Subcutaneous abdominal adipose tissue (tissue), 5 donors: ENCODE results near the gene PAX9.

Experiments
- H3K27ac ChIP-seq: one replicate; pipeline ENCODE4 v1.7.0; 2013; ENCODE audit warnings: low read depth, mild to moderate bottlenecking, inconsistent platforms, low read length, moderate library complexity
- H3K27me3 ChIP-seq, 5 donors: one replicate each; pipeline ENCODE4 v1.7.0; 2013; ENCODE audit warnings: low read length in 5 of 5, inconsistent platforms in 1 of 5; ENCODE audit not compliant: control insufficient read depth in 5 of 5, insufficient read depth in 4 of 5
- H3K36me3 ChIP-seq, 5 donors: one replicate each; pipeline ENCODE4 v1.7.0; 2013; ENCODE audit warnings: low read length in 5 of 5; ENCODE audit not compliant: control insufficient read depth in 5 of 5, insufficient read depth in 5 of 5
- H3K4me1 ChIP-seq, 5 donors: one replicate each; pipeline ENCODE4 v1.7.0; 2013; ENCODE audit warnings: low read length in 5 of 5, mild to moderate bottlenecking in 3 of 5, moderate library complexity in 1 of 5; ENCODE audit not compliant: control insufficient read depth in 5 of 5, insufficient read depth in 5 of 5
- H3K4me3 ChIP-seq, 5 donors: one replicate each; pipeline ENCODE4 v1.7.0; 2013; ENCODE audit warnings: low read length in 5 of 5, low read depth in 1 of 5
- H3K9ac ChIP-seq, 5 donors: one replicate each; pipeline ENCODE4 v1.7.0; 2013; ENCODE audit warnings: low read length in 5 of 5, mild to moderate bottlenecking in 4 of 5, moderate library complexity in 3 of 5
- H3K9me3 ChIP-seq, 5 donors: one replicate each; pipeline ENCODE4 v1.7.0; 2013; ENCODE audit warnings: low read length in 5 of 5; ENCODE audit not compliant: control insufficient read depth in 5 of 5
- donor health status: healthy.
- donor health status: healthy.
- donor health status: healthy.
- donor health status: healthy.
- donor health status: healthy.

Gene PAX9

DNA sequence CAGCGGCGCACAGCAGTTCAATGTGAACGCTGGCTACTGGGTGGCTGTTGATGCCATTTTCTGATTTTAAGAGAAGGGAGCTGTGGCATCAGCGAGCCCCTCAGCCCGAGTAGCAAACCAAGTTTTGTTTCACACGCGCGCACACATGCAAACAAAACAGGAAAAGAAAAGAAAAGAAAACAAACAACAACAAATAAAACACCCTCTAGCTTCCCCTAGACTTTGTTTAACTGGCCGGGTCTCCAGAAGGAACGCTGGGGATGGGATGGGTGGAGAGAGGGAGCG, 540 bp downstream of the PAX9 start:
- H3K9me3 ChIP-seq, result no peaks in the 10 kb centered on the region
- no peak overlapping the region for H3K27ac ChIP-seq
- peaks cover 4 to 50% (median 47%) of the 10 kb centered on the region in 5 donors for H3K4me1 ChIP-seq
- H3K27me3 ChIP-seq, result peaks cover 75 to 93% (median 89%) of the 10 kb centered on the region in 5 donors
- H3K9ac ChIP-seq, result no peak overlapping the region
- H3K4me3 ChIP-seq, result peak overlapping the region; percentile 35 to 74 (median 62)
- no peaks in the 10 kb centered on the region for H3K36me3 ChIP-seq

DNA sequence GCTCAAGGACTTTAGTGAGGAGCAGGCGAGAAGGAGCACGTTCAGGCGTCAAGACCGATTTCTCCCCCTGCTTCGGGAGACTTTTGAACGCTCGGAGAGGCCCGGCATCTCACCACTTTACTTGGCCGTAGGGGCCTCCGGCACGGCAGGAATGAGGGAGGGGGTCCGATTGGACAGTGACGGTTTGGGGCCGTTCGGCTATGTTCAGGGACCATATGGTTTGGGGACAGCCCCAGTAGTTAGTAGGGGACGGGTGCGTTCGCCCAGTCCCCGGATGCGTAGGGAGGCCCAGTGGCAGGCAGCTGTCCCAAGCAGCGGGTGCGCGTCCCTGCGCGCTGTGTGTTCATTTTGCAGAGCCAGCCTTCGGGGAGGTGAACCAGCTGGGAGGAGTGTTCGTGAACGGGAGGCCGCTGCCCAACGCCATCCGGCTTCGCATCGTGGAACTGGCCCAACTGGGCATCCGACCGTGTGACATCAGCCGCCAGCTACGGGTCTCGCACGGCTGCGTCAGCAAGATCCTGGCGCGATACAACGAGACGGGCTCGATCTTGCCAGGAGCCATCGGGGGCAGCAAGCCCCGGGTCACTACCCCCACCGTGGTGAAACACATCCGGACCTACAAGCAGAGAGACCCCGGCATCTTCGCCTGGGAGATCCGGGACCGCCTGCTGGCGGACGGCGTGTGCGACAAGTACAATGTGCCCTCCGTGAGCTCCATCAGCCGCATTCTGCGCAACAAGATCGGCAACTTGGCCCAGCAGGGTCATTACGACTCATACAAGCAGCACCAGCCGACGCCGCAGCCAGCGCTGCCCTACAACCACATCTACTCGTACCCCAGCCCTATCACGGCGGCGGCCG, 1.1 kb downstream of the PAX9 start:
- Histone ChIP-seq H3K9me3 (no peaks in the 10 kb centered on the region), H3K4me1 (peaks cover 4 to 44% (median 41%) of the 10 kb centered on the region in 5 donors), H3K27me3 (peaks cover 70 to 93% (median 86%) of the 10 kb centered on the region in 5 donors), H3K4me3 (peak overlapping the region; percentile 35 to 74 (median 62)), H3K27ac (no peak overlapping the region), H3K9ac (no peak overlapping the region), H3K36me3 (no peaks in the 10 kb centered on the region)

DNA sequence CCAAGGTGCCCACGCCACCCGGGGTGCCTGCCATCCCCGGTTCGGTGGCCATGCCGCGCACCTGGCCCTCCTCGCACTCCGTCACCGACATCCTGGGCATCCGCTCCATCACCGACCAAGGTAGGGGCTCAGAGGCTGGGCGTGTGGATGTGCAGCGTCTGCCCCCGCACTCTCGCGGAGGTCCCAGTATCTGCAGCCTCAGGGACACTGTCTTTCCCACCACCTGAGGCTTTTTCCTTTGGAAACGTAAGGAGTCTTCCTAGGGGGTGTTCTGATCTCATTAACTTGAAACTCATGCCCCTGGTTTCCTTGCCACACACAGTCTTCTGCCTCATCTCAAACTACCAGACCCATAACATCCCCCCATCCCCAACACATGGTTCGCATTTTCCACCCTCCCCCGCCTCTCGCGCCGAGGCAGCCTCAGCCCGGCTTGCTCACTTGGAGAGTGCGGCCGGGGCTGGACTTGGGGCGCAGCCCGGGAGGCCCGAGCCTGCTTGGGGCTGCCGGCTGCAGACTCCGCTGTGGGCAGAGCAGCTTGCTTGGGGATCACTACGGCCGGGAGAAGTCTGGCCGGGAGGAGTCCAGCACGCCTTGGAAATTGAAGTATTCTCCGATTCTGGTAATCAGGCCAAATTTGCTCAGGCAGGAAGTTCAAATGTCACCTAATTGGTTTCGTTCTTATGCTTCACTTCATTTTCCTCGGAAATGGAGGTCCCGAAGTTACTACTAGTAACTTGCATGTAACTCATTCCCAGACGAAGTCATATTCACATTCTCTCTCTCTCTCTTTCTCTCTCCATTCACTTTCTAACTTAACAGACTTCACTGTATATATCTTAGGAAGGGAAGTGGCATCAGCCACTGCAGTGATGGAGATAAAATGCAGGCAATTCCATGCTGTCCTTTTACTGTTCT, 2.0 kb downstream of the PAX9 start:
- Histone ChIP-seq H3K4me3 (peak overlapping the region; percentile 41 to 66 (median 51)), H3K9me3 (no peaks in the 10 kb centered on the region), H3K27ac (no peak overlapping the region), H3K4me1 (peaks cover 4 to 38% (median 37%) of the 10 kb centered on the region in 5 donors), H3K9ac (no peak overlapping the region), H3K36me3 (no peaks in the 10 kb centered on the region), H3K27me3 (peaks cover 62 to 84% (median 78%) of the 10 kb centered on the region in 5 donors)

DNA sequence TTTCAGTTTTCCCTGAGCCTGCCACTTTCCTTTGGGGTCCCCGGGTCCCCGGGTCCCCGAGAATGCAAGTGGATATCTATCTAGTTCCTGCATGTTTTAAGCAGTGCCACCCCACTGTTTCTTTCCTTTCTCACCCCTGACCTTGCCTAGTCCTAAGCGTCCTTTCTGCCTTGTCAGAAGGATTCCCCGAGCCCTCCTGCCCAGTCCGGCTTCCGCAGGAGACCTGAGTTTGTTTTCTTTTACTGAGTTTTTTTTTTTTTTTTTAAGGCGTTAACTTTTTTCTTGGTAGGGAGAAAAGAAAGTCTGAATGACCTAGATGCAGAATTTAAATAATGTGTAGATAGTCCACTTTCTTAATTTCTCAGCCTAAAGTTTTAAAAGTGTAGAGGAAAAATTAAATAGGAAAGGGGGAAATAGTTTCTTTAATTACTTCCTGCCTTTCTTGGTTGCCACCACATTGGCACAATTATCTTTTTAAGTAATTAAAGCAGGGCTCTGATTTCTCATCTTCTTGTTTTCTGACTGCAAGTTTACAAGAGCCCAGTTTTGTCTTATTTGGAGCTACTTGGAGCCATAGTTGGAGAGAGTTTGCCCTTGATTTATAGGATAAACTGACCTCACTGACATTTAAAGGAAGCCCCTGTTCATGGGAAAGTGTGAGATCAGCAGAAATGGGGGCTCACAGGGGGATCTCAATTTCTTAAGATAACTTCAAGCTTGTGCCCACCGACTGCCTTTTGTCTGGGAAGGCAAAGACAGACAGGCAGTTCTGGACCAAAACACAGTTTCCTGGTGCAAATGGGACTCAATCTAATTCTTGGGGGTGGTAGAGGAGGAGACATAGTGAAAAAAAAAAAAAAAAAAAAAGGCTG, 2.9 kb downstream of the PAX9 start:
- H3K36me3 ChIP-seq, result no peaks in the 10 kb centered on the region
- no peak overlapping the region for H3K9ac ChIP-seq
- peaks cover 4 to 38% (median 37%) of the 10 kb centered on the region in 5 donors for H3K4me1 ChIP-seq
- peaks cover 54 to 75% (median 69%) of the 10 kb centered on the region in 5 donors for H3K27me3 ChIP-seq
- peak overlapping the region in 3 of 5 donors; percentile 12 to 66 (median 42) for H3K4me3 ChIP-seq
- no peak overlapping the region for H3K27ac ChIP-seq
- no peaks in the 10 kb centered on the region for H3K9me3 ChIP-seq

DNA sequence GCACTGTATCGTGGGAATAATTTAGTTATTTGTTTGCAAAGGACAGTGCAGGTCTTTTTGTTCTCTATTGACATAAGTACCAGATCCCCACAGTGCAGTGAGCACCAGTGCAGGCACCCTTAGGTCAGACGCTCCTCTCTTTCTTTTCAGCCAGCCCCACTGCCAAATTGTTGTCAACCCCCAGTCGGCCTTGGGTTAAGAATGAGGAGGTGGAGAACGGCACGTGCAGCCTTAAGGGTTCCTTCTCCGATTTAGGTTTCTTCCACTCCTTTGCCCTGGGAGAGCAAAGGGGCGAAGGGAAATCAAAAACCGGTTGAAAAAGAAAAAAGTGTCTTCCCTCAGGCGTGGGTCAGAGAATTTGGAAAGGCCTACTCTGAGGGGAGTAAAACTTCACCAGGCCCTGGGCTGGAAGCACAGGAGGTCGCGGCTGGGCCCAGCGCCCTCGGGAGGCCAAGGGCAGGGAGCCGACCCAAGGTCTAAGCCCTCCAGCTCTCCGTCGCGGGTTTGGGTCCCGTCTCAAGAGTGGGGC, 4.3 kb downstream of the PAX9 start:
- no peak overlapping the region for H3K4me3 ChIP-seq
- no peak overlapping the region for H3K27ac ChIP-seq
- H3K27me3 ChIP-seq, result peaks cover 41 to 61% (median 57%) of the 10 kb centered on the region in 5 donors

DNA sequence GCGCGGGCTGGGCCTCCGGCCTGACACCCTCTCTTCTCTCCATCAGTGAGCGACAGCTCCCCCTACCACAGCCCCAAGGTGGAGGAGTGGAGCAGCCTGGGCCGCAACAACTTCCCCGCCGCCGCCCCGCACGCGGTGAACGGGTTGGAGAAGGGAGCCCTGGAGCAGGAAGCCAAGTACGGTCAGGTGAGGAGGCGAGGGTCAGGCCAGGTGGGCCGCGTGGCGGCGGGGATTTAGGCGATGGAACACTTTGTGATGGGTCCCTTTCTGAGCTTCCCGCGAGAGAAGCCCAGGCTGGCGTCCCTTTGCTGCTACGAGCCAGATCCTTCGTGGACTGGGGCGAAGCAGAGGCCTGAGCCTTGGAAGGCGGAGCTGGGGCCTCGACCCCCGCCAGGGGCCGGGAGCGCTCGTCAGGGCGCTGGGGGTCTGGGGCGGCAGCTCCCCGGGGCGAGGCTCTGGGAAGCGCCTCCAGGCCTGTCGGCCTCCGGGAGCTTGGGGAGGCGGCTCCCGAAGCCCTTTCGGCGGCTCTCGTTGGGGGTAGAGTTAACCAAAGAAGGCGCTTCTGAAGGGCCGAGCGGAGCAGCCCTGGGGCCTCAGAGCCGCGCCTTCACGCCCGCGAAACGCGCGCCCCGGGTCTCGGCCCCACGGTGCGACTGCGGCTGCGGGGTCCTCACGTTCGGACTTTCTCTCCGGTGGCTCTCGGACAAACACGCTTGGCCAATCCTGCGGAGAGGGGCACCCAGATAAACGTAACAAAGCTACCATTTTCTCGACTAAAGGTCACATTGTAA, 5.0 kb downstream of the PAX9 start:
- peak overlapping the region in 2 of 5 donors; percentile 22 to 28 for H3K4me3 ChIP-seq
- no peak overlapping the region for H3K27ac ChIP-seq
- H3K4me1 ChIP-seq, result peaks cover 4 to 29% (median 29%) of the 10 kb centered on the region in 5 donors
- no peaks in the 10 kb centered on the region for H3K36me3 ChIP-seq
- peaks cover 43 to 54% (median 52%) of the 10 kb centered on the region in 5 donors for H3K27me3 ChIP-seq
- H3K9me3 ChIP-seq, result no peaks in the 10 kb centered on the region
- no peak overlapping the region for H3K9ac ChIP-seq

More for the DNA sequence above, 4.3 kb downstream of the PAX9 start:
- H3K9me3 ChIP-seq, result no peaks in the 10 kb centered on the region
- H3K9ac ChIP-seq, result no peak overlapping the region
- H3K4me1 ChIP-seq, result peaks cover 4 to 36% (median 35%) of the 10 kb centered on the region in 5 donors
- H3K36me3 ChIP-seq, result no peaks in the 10 kb centered on the region

DNA sequence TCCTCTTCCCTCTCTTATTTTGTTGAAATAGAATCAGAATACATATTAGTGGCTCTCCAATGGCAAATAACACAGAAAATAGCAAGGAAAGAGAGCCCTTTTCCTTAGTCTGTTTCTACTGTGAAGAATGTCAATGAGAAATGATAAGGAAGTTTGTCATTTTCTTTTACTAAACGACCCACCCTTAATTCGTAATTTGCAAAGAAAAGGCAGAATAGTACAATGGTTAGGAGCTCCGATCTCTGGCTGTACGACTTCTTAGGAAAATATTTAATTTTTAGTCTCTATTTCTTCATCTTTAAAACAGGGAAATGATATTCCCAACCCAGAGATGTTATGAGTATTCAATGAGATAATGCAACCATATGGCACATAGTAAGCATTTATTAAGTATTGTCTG, 6.0 kb downstream of the PAX9 start:
- H3K4me3 ChIP-seq, result no peak overlapping the region
- H3K4me1 ChIP-seq, result peaks cover 4 to 20% (median 19%) of the 10 kb centered on the region in 5 donors
- peaks cover 38 to 47% (median 44%) of the 10 kb centered on the region in 5 donors for H3K27me3 ChIP-seq

DNA sequence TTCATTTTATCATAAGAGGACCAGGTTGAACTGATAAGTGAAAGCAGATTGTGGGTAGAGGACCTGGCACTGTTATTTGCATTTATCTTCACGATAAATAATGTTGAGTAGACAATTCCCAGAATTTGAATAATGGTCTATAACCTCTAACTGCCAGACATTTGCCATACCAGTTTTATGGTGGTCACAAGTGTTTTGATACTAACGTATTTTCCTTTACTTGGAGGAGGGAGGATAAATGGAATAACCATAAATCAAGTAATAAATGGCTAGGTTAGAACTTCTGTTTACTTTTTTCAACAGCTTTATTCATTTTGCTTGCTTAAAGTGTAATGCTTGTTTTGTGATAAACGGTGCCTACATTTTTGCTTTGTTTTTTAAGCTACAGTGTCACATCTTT, 9.5 kb downstream of the PAX9 start:
- Histone ChIP-seq H3K27me3 (peaks cover 13 to 23% (median 17%) of the 10 kb centered on the region in 5 donors), H3K4me3 (no peak overlapping the region), H3K4me1 (peaks cover 0 to 5% (median 0%) of the 10 kb centered on the region in 5 donors)

More for the DNA sequence above, 6.0 kb downstream of the PAX9 start:
- Histone ChIP-seq H3K9me3 (no peaks in the 10 kb centered on the region), H3K36me3 (no peaks in the 10 kb centered on the region), H3K9ac (no peak overlapping the region), H3K27ac (no peak overlapping the region)

More for the DNA sequence above, 9.5 kb downstream of the PAX9 start:
- no peak overlapping the region for H3K9ac ChIP-seq
- H3K27ac ChIP-seq, result no peak overlapping the region
- H3K9me3 ChIP-seq, result no peaks in the 10 kb centered on the region
- H3K36me3 ChIP-seq, result no peaks in the 10 kb centered on the region
